DLD1 (cell line): ENCODE results near the gene GSTM1.

ENCODE experiments used
- in situ Hi-C: cut with HindIII; loops from 2 replicates; pipeline ENCODE4 v1.10.0; 2017; ENCODE audit warnings: low sequenced_read_pairs

GSTM1 gene

DNA sequence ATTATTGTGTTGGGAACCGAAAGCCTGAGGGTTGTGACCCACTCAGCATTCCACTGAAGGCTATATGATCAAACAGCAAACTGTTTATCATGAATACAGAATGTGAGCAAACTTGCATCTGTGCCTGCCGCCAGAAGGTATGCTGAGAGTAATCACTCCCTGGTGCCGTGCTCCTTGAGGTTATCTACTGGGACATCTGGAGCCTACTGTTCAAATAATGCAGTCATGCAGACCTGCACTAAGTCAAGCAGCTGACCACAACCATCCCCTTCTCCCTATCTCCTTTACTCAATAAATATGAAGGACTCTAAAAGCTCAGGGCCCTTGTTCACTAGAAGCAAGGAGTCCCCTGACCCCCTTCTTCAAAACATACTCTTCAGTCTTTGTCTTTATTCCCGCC, 37.9 kb downstream of the GSTM1 start:
- in situ Hi-C loops, result no loop called here

DNA sequence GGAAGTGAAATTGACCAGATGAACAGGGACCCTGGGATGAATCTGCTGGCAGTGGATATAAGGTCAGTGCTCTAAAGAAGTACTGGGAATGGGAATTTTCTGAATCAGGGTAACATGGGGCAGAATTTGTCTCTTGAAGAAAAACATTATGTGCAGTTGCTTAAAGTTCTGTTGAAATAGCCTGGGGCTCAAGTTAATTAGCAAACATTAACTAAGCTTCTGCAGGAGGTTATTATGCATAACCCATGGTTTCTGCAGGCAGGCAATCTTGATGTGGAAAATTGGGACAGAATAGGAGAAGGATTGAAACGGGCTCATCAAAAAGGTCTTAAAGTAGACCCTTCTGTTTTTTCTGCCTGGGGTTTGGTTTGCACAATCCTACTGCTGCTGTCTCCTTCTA, 38.4 kb downstream of the GSTM1 start:
- in situ Hi-C loops, result no loop called here

DNA sequence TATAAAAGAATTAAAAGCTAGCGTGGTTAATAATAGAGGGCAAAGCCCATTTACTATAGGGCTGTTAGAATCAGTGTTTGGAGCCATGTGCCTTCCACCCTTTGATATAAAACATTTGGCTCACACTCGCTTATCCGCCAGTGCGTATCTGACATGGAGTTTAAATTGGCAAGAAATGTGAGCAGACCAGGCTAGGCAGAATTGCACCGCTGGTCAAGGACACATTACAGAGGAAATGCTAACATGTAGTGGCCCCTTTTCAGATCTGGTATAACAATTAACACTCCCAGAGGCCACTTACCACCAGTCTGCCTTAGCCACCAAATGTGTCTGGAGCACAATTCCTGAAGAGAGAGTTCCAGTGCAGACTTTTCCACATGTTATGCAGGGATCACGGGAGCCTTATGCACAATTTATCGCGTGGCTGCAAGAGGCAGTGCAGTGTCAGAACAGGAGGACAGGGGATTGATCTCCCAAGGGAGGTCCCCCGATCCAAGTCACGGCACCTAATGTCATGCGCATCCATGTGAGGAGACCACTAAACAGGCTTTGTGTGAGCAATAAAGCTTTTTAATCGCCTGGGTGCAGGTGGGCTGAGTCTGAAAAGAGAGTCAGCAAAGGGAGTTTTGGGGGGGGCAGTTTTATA, 39.2 kb downstream of the GSTM1 start:
- in situ Hi-C loops, result no loop called here

DNA sequence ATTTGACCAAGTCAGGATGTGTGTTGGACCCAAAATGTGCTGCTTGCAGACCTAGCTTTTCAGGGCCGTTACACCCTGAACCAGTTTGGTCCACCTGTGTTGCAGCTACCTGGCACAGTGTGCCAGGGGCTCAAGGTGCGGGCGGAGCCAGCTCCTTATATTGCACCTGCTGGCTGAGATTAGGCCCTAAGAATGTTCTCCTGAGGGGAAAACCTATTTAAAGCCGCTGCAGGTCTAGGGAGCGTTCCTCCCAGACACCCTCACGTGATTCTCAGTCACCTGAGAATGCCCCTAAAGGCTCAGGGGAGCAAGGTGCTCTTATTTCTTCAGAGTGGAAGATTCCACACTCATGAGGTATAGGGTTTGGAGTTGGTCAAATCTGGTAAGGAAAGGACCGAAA, 41.3 kb downstream of the GSTM1 start:
- in situ Hi-C loops, result no loop called here

DNA sequence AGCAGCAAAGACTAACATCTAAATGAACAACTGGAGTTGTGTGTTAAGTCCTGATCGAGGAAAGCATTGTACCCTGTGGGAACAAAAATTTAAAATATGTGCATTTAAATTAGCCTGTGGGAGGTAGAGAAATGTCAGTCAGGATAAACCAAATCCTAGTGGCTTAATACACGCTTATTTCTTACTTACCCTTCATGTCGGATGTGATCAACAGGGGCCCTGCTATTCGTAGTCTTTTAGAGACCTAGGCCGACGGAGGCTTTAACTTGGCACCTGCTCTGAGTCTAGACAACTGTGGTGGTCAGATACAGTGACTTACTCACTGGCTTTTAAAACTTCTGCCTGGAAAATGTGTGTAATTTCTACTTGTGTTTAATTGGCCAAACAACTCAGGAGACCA, 43.0 kb downstream of the GSTM1 start:
- in situ Hi-C loops, result no loop called here

DNA sequence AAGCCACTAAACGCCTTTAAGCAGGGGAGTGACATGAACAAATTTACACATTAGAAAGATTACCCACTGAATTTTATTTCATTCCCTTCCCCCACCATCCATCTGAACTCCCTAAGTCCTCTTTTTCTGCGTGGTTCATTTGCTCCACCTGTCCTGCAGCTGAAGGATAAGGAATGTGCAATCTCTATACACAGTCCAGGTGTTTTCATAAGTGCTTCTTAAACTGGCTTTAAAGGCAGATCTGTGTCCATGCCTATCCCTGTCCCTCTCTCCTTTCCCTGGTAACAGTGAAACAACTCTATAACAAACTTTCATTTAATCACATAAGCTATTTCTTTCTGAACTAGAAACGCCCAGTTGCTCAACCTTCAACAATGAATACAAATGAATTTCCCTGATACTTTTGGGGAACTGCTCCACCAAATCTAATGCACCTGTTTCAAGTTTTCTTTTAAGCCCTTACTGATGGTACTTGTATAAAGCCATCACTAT, 44.8 kb downstream of the GSTM1 start:
- in situ Hi-C loops, result no loop called here

DNA sequence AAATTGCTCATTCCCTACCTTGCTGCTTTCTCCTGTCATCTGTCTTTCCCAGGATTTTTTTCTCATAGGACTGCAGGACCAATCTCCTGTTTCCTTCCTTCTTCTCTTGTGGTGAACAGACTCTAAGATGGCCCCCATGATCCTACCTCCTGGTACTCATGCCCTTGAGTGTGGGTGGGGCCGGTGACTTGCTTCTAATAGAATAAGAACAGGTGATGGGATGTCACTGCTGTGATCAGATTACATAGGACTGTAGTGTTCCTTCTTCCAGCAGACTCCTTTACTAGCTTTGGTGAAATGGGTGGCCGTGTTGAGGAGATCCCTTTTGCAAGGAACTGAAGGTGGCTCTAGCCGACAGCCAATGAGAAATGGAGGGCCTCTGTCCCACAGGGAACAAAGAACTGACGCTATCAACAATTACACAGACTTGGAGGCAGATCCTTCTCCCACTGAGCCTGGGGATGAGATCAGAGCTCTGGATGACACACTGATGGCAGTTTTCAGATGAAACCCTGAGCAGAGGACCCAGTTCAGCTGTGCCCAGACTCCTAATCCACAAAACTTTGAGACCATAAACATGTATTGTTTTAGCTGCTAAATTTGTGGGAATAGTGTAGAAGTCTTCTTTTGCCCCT, 45.7 kb downstream of the GSTM1 start:
- in situ Hi-C loops, result no loop called here

DNA sequence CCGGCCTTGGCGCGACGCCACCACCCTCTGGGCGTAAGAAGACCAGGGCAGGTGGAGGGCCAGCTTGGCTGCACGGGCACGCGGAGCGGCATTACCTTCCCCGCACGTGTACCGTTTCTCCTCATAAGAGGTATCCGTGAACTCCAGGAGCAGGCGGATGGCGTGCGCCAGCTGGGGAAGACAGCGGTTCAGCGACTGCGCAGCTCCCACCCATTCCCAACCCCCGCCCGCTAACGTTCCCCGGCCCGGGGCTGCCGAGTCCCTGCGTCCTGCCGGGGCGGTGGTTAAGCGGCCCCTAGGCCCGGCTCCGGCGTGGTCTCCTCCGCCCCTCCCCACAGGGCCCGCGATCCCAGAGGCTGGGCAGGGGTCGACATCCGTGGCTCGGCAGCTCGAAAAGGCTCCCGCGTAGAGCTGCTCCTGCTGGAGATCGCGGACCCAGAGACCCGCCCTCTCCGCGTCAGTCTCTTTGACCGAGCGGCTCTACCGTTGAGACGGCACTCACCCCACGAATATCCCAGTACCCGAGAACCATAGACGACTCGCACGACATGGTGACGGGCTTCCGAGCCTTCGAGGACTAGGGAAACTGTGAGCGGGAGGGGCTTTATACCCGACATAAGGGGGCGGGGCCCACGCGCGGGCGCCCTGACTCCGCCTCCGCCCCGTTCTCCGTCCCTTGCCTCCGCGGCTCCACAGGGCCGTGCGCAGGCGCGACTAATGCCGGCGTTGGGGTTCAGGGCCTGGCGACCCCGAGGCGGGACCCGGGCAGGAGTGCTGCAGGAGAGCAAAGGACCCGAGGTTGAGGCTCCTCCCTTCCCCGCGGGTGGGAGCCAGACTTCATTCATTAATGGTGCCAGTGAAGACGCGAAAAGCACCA, 52.4 kb downstream of the GSTM1 start:
- in situ Hi-C loops, result no loop called here

DNA sequence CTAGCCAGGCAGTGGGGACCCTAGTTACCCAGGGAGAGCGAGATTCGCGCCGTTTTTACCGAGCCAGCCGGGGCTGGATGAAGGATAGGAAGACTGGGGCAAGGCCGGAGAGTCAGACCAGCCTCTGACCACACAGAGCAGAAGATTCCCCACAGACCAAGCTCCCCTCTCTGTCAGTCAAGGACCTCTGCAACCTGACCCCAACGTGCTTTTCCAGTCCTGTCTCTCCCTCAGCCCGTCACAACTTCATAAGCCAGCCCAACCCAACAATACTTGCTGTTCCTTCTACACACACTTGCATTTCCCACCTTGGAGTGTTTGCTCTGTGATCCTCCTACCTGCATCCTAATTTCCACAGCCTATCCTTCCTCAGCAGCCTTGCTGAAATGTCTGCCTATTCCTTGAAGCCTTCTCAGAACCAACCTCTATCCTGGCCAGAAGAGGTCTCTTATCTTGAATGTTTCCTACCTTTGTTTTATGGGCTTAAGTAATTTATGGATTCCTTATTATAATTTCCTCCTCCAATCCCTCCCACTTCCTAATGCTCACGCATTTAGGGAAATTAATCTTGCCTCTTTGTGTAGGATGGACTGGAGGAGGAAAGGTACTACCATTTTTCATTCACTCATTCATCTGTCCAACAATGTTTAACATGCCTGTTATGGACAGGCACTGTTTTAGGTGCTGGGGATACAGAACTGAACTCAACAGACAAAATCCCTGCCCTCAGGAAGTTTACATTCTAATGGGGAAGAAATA, 53.2 kb downstream of the GSTM1 start, which contains the start of gene GSTM3:
Gene GSTM3, minus strand, starts transcription at position 424 of the 759 bp plus-strand sequence. CDS start 751 bp downstream, outside the sequence.
- in situ Hi-C loops, result no loop called here
